Endothelial cell of umbilical vein (primary cell): Measurements from ENCODE around the gene METTL26.

Source experiments
- CTCF ChIP-seq, 2 donors: IDR thresholded peaks; 1 replicate in 1 of 2; 2 replicates in 1 of 2; pipeline ENCODE4 v1.5.1; 2011; ENCODE audit warnings: low read length in 2 of 2, mild to moderate bottlenecking in 2 of 2, moderate library complexity in 2 of 2, control low read depth in 1 of 2, inconsistent platforms in 1 of 2, low read depth in 1 of 2; ENCODE audit not compliant: insufficient read depth in 1 of 2; ENCODE audit errors: extremely low read depth in 1 of 2
- EZH2 ChIP-seq: IDR thresholded peaks from 2 replicates; pipeline ENCODE4 v1.6.1; 2012; ENCODE audit warnings: borderline replicate concordance, low read depth, mild to moderate bottlenecking, moderate library complexity, low read length, inconsistent platforms; ENCODE audit not compliant: severe bottlenecking
- FOS ChIP-seq: IDR thresholded peaks from 2 replicates; pipeline ENCODE4 v1.6.1; 2011; ENCODE audit warnings: mild to moderate bottlenecking, low read length, moderate library complexity, borderline replicate concordance; ENCODE audit not compliant: insufficient read depth
- MYC ChIP-seq: IDR thresholded peaks from one replicate; pipeline ENCODE4 v1.6.1; 2011; ENCODE audit warnings: mild to moderate bottlenecking, low read depth, low read length
- TF ChIP-seq, protein P1 (sequence below): IDR thresholded peaks from 2 replicates; pipeline ENCODE4 v1.6.1; 2011; ENCODE audit not compliant: insufficient read depth, insufficient read length

- TF ChIP-seq CTCF (IDR thresholded peaks at IDR 0.05; ENCODE audit: extremely low read depth in 1 of 2, insufficient read depth in 1 of 2, low read depth in 1 of 2, low read length in 2 of 2): no peak
- TF ChIP-seq, protein P1, sequence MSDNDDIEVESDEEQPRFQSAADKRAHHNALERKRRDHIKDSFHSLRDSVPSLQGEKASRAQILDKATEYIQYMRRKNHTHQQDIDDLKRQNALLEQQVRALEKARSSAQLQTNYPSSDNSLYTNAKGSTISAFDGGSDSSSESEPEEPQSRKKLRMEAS: no peak
- TF ChIP-seq EZH2: no peak
- no peak for TF ChIP-seq FOS
- TF ChIP-seq MYC: no peak
Measured at GRCh38 chr16:657487-657886, 21.4 kb upstream of the METTL26 start.
